ENCODE data around the gene POU6F2.

The POU6F2 gene

DNA sequence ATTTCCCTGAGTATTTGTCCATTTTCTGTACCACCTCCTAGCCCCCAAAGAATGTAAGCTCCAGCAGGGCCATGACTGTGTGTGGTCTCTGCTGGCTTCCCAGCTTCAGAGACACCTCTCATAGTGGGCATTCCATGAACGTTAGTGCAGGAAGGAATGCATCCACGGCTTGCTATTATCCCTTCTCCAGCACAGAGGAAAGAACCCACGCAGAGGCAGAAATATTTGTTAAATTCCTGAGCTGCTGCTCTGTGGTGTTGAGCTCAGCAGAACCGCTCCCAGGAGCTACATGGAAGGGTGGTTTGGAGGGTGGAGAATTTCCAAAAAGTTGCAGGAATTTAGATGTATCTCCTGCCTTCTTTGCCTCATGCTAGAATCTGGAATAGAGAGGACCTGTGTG is 275.2 kb downstream of the POU6F2 start:
- no peak for DNase-seq (ENCODE audit: low read depth)

DNA sequence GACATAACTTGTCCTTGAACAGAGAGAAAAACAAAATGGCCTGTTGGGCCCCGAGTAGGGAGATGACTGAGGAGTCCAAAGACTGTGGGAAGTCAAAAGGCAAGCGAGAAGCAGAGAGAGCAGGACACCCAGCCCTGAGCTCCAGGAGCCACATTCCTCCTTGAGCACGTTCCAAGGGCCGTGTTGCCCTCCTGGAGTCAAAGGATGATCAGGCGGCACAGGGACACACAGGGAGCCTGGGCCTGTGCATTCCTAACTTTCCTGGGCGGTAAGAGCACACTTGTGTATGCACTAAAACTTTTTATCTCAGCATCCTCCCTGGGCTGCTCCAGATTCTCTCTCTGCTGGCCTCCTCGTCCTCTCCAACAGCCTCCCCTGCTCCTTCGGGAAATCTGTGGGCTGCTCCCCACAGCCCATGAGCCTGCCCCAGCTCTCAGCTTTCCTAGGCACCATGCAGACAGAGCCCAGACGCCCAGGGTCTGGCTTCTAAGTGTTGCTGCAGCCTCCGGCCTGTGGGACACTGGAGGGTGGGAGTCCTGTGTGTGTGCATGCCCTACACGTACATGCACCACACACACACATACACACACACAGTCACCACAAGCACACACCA is 281.8 kb downstream of the POU6F2 start:
- DNase-seq (ENCODE audit: low read depth) = no peak

DNA sequence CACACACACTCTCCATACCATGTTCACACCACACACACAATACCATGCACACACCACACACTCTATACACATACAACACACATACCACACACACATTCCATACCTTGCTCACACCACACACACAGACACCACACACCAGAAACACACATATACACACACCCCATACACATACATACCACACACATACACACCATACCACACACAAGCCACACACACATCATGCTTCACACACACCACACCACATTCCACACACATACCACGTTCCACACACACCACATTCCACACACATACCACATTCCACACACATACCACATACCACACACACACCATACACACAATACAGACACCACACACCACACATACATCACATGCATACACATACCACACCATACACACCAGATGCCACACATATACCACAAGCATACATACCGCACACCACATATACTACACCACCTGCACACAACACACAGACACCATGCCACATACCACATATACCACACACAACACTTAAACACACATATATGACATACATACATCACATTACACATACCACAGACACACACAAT is 282.7 kb downstream of the POU6F2 start:
- no peak for DNase-seq (ENCODE audit: low read depth)

DNA sequence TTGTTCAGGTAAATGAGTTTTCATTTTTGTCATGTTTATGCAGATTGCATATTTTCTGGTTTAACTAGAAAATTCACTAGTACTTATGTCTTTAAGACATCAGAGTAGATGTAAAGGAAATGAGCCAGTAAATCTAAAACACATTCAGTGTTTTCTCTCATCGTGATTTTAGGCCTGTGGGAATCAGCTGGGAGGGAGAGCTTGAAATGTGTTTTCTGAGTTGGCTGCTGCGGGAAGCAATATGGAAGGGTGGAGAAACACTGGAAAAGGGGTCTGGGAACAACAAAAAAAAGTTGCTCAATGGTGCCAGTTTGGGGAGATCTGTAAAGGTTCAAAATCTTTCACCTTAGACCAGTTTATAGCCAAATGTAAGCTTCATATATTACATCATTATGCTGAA is 284.1 kb downstream of the POU6F2 start:
- DNase-seq (ENCODE audit: low read depth) = no peak

DNA sequence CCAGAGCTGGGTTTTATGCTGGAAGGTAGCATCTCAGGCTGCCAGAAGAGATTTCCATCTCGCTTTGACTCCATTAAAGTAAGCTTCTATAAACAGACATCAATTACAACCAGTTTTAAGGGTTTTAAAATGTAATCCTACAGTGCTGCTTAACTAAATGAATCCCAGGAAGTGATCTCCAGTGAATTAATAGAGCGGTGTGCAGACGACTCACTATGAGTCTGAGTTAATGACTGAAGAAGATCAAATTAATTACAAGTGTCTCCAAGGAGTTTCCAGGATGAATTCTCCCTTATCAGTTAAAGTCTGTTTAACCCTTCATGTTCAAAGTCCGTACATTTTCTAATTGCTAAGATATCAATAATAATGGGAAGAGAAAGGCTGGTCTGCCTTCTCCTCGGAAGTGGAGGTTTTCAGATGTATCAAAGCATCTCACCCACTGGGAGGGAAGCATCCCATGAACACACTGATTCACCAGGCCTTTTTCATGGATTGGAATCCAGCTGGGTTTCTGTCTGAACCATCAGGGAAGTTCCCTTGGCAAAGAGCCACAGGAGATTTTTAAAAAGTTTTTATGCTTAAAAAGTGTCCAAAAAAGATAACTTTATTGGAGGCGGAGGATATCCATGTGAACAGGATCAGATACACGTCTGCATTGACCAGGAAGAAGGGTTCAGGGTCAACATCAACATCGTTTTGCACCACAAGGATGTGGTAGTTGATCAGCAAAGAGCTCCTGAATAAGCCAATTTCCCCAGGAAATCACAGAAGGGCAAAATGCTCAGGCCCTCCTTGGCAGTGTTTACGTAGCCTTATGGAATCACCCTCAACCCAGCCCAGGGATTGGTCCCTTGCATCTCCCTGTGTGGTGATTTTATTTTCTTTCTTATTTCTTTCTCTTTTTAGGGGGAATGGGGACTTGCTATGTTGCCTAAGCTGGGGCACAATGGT is 288.2 kb downstream of the POU6F2 start:
- DNase-seq (ENCODE audit: low read depth) = no peak

DNA sequence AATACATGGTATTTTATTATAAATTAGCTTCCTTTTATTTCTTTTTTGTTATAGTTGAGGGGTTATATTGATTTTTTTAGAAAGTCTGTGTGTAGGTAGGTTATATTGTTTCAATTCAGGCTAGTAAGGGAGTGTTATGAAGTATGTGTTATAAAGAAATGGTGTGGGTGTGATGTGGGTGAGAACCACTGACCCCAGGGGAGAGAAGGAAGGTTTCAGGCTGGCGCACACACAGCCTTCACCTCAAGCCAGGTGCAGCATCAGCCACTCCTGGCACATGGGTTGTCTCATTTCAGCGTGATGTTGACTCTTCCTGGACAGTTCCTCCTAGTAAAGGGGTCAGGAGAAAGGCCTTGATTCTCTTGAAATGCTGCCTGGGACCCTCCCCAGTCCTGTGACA is 291.3 kb downstream of the POU6F2 start:
- DNase-seq (ENCODE audit: low read depth) = no peak

DNA sequence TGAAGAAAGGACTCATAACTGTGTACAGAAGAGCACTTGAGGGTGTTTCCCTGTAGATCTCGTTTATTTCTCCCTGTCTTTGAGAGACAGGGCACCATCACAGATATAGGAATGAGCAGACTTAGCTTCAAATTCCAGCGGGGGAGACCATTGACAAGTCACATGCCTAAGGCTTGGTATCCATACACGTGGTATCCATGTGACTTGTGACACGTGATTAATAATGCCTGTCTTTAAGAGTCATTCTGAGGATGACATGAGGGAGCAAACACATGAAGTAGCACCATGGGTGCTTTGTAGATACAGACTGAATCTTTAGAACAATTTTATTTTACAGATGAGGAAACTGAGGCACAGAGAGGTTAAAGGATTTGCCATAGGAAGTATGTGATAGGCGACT is 292.3 kb downstream of the POU6F2 start:
- no peak for DNase-seq (ENCODE audit: low read depth)

DNA sequence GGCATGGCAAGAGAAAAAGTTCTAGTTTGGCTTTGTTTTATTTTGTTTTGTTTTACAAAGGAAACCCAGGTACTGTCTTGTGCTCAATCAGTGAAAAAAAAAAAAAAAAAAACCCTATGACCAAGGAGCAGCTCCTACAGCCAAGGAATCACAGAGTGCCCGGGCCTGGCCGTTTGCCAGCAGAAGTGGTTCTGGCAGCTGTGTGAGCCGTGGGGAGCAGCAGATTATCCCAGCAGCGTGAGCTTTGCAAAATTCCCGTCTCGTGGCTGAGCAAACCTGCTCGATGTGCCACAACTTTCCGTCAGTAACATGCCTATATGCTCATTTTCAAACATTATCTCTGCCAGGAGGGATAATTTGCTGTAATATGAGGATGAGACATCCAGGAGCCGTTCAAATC is 293.7 kb downstream of the POU6F2 start:
- no peak for DNase-seq (ENCODE audit: low read depth)

DNA sequence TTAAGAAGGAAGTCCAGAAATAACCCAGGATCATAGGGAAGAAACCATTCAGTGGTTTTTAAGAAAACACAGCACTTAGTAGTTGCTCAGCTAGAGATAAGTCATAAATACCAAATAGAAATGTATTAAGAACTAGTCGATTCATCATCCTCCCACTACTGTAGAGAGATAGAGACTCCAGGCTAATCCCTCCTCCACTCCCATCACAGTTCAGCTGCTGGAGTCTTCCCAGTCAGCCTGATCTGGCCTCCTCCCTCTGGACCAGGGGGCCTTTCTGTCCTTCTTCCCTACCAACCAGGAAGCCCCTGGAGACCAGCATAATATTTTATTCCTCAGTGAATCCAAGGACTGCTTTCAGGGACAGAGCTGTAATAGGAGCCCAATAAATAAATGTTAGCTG is 294.4 kb downstream of the POU6F2 start:
- no peak for DNase-seq (ENCODE audit: low read depth)

DNA sequence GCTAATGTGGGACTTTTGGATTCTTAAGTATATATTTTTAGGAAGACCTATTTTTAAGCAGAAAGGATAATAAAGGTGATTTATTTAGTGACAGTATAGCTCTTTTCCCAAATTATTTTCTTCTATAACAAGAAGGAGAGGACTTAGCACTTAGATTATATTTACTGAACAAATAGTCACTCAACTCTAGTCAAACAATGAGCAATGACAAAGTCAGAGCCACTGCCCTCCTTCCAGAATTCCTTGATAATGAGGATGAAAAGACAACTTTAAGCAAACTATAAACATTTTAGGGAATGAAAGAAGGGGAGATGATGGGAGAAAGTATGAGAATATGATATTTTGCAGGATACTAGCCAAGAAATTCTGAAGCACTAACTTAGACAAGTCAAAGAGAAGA is 295.0 kb downstream of the POU6F2 start:
- no peak for DNase-seq (ENCODE audit: low read depth)

DNA sequence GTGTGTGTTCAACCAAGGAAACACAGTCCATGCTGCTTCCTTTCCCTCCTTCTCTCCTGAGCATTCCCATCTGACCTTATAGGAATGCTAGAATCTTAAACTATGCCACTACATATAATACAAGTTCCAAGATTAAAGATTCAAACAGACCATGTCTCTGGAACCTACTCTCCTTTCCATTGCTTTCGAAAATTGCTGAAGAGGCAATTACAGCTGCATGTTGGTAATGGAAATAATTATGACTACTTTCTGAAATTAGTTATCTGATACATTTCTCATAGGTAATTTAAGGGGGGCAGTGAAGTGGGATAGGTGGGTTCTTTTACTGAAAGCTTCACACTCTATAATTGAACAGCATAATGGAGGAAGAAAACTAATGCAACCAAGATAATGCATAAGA is 302.6 kb downstream of the POU6F2 start:
- DNase-seq (ENCODE audit: low read depth) = no peak

DNA sequence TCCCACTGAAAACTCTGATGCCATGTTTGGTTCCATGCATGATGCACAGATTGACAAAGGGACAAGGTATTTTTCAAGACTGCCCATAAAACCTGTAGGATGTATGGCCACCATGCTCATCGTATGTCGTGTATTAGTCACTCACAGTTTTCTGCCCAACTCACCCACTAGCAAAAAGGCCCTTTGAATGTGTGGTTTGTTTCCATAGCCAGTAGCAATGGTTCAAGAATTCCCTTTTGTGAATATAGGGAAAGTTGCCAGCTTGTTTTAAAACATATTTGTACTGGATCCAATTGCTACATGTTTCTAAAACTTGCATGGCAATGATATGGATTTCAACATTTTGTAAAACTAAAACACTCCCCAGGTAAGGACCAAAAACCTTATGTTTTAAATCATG is 307.5 kb downstream of the POU6F2 start:
- DNase-seq (ENCODE audit: low read depth) = no peak

DNA sequence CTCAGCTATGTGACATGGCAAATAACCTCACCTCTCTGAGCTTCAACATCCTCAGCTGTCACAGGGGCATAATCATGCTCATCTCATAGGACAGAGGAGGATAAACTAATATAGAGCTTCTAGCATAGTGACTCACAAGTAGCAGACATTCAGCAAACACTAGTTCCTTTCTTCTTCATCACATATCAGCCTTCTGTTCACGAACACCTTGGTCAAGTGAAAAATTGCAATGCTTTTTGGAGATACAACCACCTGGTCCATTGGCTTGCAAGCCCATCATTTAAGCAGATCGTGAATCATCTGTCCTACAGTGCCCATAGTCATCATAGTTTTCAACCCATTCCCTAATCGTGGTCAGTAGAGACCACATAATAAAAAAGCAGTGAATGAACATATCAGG is 310.6 kb downstream of the POU6F2 start:
- DNase-seq (ENCODE audit: low read depth) = no peak

DNA sequence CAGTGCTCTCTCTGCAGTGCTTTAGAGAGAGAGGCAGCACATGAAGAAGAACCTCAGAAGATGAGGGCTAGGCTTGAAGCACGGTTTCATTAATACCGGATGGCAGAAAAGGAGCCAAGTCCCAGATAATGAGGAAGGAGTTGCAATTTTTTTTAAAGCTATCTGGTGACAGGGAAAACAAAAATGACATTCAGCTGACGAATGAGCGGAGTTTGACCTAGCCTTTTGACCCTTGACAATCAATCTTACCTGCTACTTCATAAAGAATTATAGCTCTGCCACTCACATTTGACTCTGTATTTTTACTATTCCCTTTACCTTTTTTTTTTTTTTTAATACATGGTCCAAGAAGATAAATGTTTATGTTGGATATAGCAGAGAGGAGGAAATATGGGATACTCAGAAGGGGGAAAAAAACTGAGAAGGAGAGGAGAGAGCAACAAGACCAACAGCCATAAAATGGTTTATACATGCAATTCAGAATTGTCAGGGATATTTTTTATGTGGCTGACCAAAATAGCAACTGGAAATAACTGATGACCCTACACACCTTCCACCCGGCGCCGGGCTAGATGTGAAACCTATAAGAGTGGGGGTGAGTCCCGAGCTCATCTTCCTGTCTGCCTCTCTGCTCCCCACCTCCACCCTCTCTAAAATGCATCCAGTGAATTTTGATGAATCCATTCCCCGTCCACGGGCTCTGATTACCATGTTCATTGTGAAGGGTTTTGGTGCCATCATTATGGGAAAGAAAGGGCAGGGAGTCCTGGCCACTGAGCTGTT is 314.1 kb downstream of the POU6F2 start:
- DNase-seq (ENCODE audit: low read depth) = no peak

DNA sequence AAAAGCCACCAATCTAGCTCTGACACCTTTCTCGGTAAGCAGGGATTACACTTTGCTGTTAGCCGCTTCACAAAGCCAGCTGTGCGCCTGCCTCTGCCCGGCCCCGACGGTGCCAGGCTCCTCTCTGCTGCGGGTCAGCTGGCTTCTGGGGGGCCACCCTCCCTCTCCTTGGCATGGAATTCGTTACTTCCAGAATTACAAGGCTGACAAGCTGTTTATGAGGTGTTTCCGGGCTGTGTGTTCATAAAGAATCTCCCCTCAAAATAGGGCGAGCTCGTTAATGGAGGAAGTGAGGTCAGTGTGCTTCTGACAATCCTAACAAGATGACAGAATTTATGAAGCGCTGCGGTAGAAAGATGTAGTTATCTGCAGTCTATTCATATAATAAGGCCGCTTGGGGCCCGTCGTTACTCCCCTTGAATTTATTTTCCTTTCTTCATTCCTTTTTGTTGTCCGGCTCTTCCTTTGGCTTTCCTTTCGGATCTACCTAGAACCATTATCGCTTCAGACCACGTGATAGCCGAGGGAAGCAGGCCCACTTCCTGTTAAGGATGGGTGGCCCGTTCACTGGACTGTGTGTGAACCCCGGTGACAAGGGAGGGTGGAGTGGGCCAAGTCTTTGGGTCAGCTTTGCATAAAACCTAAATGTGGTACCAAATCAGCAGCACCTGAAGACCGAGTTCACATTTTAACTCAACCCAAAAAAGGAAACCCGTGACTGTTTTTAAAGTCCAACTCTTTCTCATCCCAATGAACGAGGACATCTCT is 315.5 kb downstream of the POU6F2 start:
- DNase-seq (ENCODE audit: low read depth) = no peak

DNA sequence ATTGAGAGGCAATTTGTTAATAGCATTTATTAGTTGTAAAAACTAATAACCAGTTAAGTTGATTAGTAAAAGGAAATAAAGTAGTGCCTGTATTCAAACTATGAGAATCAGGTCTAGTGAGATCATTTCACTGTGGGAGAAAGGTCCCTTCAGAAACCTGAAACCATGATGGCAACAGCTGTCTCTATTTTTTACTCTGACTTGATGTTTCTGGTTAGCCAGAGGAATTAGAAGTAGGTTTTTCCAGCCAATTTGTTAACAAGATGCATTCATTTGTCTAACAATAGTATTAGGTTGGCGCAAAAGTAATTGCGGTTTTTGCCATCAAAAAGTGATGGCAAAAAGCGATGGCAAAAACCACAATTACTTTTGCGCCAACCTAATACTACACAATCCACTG is 316.3 kb downstream of the POU6F2 start:
- DNase-seq (ENCODE audit: low read depth) = no peak

DNA sequence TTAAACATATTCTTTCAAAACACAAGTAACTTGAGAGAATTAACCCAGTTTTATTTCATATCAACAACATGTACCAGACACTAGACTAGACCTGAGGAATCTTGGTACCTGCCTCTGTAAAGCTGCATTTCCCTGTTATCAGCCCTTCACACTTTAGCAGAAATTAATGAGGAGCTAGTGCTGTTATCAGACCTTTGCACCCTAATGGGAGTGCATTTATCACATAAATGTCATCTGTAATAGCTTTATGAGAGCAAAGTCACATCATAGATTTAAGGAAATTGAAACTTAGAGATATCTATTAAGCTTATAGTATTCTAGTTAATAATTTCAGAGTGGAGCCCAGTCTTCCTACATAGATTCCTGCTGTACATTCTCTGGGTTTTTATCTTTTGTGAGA is 318.1 kb downstream of the POU6F2 start:
- no peak for DNase-seq (ENCODE audit: low read depth)

DNA sequence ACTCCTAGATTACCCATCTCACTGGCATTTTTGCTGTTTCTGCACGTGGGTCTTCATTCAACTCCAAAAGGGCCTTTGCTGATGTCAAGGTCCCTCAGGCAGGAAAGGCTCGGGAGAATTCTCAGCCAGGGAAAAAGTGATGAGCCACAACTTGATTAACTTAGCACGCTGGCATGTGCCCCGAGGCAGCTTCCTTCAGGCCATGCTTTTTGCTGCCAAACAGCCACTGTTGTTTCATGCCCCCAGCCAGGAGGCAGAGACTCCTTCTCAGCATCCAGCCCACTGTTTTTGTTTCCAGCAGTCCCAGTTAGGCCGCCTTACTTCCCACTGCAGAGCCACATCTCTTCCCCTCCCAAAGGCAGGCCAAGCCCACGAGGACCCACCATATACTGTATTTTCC is 322.0 kb downstream of the POU6F2 start:
- DNase-seq (ENCODE audit: low read depth) = no peak

DNA sequence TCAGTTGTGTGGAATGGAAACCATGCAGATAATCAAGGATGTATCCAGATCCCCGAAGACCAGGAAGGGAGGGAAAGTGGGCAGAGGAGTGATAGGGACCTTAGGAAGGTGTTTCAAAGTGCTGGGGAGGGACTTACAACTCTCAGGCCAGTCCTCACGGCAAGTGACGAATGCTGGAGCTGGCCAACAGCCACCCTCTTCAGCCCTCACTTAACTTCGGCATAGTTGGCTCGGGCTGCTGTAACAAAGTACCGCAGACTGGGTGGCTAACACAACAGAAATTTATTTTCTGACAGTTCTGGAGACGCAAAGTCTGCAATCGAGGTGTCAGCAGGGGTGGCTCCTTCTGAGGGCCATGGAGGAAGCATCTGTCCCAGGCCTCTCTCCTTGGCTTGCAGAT is 322.6 kb downstream of the POU6F2 start:
- DNase-seq (ENCODE audit: low read depth) = no peak

DNA sequence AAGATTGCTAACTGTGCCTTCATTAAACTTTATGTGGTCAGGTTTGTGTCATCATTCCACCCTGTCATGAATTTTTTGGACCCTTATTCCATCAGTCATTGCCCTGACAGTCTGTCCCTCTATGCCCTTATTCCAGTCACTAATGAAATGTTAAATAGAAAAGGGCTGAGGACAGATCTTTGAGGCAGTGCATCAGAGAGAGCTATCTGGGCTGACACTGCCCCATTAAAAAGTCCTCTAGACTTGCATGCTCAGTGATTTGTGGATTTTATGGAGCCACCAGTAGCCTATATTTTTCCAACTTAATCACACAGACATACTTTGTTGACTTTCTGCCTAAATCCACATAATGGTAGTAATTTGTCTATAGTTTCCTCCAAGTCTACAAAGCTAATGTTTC is 323.8 kb downstream of the POU6F2 start:
- DNase-seq (ENCODE audit: low read depth) = no peak

DNA sequence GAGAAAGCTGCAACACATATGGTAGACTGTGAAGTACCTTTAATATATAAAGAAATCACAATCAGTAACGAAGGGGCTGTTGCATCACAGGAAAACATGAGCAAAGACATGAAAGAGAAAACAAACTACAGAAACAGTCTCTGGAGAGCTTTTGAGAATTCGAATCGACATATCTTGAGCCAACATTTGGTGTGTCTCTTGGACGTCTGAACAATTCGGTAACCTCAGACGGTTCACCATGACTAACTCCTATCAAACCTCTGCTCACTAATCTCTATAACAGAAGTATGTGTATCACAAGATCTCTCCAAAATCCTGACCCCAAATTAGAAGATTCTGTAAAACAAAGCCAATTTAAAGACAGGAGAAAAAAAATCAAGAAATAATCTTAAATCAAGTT is 326.5 kb downstream of the POU6F2 start:
- DNase-seq (ENCODE audit: low read depth) = no peak
